Activated effector memory CD4-positive, alpha-beta T cell treated with anti-CD3 and anti-CD28 coated beads, Interleukin-2, amount 50 U/mL, for 16 hours (primary cell): ENCODE data around the gene ATP5ME.
"Not testable (repeated sequence)": the region's sequence is repeated elsewhere in the genome, so short reads cannot be mapped to it uniquely, and the experiment has no call there.

Source experiments
- DNase-seq: peaks from one replicate; pipeline ENCODE4 v3.0.0-alpha.2; 2020

Gene ATP5ME

GRCh38 chr4:704971-705277, 30.8 kb upstream of the ATP5ME start:
- no peak for DNase-seq

GRCh38 chr4:704198-704891, 30.3 kb upstream of the ATP5ME start:
- no peak for DNase-seq

GRCh38 chr4:703336-704197, 29.5 kb upstream of the ATP5ME start:
- DNase-seq = no peak

- no peak for DNase-seq
Observed at GRCh38 chr4:702618-703048, 28.6 kb upstream of the ATP5ME start.

GRCh38 chr4:700587-701264, 26.6 kb upstream of the ATP5ME start:
- DNase-seq = no peak

GRCh38 chr4:699816-700580, 25.9 kb upstream of the ATP5ME start:
- no peak for DNase-seq

DNA sequence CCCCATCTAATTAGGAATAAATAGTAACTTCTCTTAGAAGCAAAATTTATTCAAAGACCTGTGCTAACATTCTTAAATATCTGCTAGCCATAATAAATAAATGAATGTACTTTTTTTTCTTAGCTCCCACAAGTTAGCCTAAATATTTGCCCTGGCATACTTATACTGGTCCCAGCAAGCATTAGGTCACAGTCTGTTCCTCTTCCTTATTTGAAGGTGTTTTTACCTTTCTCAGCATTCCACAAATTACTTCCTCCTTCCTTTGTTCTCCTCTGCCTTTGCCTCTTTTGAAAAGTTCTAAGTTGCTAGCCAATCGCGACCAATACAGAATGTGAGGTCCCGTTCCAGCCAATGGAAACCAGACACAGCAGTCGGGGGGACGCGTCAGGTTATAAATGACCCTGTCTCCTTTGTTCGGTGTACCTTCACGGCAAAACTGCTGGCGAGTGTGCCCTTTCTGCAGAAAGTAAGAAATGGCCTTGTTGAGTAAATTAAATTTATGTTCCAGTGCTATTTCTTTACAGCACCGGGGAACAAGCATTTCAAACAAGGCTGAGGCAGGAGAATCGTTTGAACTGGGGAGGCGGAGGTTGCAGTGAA, 20.4 kb upstream of the ATP5ME start:
- DNase-seq = not testable (repeated sequence)

DNA sequence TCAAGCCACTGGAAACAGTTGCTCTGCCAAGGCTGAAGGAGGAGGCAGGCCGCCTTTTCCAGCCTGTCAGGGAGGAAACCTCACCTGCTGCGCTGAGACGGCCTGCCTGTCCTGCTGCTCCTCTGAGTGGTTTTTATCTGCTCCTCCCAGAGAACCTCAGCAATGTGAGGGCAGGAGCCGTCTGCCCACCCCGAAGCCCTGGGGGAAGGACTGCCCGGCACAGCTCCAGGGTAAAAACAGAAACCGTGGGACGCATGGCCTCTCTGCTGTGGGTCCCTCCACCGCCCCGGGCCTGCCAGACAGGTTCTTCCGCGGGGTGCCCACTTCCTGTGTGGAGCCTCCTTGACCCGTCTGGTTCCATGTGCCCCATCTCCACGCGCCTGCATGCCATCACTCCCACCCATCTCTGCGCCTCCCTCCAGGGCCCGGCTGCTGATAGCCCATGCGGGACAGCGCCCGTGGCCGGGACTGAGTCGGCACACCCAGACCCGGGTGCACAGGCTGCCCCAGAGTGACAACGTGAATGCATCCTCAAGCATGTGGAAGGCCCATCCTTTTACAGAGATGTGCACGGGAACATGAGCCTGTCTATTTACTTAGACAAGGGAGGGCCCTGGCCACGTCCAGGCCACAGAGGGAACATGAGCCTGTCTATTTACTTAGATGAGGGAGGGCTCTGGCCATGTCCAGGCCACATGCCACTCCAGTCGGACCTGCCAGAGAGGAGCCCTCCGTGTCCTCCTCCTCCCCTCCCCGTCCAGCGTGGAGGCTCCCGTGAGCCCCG, 18.9 kb upstream of the ATP5ME start:
- no peak for DNase-seq

DNA sequence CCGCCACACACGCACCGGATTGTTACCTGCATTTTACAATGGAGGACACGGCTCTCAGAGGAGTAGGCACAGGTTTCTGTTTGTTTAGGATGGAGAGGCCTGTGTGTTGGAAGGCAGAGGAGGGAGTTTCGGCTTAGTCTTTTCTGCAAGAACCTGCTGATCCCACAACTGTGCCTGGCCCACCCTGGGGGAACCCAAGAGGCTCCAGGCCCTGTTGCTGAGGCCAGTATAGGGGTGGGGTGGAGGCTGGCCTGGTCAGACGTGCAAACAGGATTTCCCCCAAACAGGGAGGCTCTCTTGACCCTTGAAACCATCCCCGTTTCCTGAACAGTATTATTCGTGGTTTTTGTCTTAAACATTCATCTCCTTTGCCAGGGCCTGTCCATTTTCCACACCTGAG, 15.6 kb upstream of the ATP5ME start:
- no peak for DNase-seq

- DNase-seq = no peak
Observed at GRCh38 chr4:688854-689681, 15.0 kb upstream of the ATP5ME start, which contains the start of gene SLC49A3. TSS of gene SLC49A3 (minus strand) at chr4:689151. CDS start at chr4:689127, 24 bp downstream.

DNA sequence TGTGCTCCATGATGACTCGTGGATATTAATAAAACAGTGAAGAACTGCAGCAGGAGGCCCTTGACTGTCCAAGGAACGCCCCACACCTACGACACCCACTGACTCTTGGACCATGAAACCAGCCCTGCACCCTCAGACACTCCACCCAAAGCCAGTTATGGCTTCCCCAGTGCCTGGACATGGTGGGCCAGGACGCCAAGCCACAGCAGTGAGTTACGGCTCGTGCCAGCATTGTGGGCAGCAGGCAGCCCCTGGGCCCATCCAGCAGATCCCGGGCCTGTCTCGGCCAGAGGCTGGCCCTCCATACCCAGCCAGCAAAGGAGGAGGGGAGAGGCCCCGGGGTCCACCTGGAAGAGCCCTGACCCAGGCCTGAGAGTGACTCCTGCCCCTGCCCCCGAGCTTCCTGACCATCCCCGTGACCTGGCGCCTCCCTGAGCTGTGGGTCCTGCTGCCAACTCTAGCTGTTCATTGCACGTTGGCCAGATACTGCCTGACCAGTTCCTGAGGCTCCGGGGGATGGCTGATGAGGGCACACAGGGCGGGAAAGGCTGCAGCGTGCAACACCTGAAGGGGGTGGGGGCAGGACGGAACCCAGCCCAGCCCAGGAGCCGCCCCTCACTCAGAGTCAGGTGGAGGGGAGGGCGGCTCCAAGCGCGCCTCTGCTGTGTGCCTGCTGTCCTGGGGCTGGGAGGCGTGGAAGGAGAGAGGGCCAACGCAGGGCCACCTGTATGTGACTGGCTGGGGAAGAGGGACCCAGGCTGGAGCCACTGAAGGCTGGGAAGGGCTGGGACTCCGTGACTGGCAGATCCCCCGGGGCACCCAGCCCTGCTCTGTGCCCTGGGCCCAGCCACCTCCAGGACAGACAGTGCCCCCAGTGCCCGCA, 14.1 kb upstream of the ATP5ME start:
- DNase-seq = no peak

DNA sequence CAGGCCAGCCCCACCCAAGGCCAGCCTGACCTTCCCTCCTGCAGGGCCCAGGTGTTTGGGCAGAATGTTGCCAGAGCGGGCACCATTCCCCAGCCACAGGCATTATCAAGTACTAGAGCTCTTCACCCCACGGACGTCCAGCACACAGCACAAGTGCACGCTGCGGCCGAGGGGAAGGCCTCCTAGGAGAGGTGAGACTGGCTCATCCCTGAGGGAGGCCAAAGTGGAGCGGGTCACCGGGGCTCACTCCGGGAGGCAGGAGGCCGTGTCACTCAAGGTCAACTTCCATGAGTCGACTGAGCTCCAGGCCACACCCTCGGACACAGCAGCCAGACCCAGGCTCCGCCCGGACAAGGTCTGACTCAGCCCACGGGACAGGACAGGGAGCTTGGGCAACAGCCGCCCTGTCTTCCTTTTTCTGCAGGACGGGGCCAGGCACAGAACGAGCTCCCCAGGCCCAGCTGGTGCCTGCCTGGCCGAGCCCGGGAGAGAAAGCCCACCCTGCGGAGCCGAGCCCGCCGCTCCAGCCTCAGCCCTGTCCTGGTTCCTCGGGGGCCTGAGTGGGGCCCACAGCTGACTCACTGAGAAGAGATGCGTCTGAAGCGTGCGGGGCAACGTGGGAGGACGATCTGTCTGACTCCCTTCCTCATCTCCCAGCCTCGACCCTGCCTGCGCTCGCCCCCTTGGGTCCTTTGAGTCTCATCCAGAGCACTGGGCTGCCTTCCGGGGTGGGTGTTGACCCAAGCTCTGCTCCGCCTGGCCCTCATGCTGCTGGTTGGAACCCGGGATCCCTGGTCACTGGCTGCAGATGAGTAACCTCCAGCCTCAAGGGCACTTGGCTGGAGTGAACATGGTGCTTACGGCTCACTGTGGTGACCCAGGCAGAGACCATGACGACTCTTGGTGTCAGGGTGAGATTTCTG, 13.2 kb upstream of the ATP5ME start:
- DNase-seq = no peak

DNA sequence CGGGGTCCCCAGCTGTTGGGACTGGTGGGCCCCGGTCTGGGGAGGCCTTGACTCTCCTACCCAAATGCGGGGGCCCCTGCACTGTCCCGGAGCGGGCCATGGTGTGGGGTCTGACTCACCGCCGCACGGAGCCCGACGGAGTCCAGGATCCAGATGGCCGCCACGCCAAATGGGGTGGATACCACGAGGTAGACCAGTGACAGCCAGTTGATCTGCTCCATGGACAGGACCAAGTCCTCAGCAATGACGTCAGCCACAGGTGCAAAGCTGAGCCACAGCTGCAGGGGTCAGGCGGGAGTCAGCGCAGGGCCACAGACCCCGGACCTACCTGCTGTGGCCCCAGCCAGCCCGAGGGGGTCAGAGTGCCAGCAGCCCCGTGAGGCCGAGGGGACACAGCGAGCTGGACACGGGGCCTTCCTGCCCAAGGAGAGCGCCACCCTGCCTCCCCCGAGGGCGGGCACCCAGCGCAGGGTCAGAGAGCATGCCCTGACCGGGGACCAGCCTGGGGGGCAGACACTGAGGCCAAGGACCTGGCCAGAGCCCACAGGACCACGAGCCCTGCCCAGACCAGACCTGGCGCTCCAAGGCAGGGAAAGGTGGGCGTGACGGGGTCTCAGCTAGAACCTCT, 12.5 kb upstream of the ATP5ME start:
- no peak for DNase-seq

DNA sequence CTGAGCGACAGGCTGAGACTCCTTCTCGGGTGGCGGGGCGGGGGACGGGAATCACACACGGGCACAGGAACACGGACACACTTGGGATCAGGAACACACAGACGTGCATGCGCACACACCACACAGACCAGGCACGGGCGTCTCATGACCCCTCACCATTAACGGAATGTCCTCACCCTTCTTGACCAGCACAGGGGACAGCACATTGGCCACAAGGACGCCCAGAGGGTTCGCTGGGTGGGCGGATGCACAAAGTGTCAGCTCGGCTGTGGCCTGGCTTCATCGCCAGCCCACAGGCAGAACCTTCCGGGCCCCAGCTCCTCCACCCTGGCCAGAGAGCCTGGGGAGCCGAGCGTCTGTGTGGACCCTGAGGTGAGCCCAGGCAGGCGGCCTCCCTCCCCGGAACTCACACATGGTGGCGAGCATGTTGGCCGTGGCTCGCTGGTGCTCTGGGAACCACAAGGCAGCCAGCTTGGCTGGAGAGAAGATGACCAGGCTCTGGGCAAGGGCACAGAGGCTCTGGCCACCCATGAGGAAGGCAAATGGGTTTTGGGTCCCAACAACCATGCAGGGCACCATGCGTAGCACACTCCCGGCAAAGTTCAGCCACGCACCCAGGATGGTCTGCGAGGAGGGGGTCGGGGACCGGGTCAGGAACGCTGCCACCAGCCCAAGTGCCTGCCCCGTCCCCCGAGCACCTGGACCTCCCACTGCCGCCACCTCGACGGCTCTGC, 11.8 kb upstream of the ATP5ME start:
- DNase-seq = no peak

- no peak for DNase-seq
Observed at GRCh38 chr4:684623-685327, 10.7 kb upstream of the ATP5ME start.

GRCh38 chr4:683982-684622, 10.0 kb upstream of the ATP5ME start:
- peak; percentile 77 for DNase-seq
